Measurements from ENCODE around the gene ITSN2. TPM values are rescaled to one million over a fixed set of nuclear protein-coding genes. Genes with fewer than 3 reads are reported as not detected.
"Not testable (repeated sequence)": the region's sequence is repeated elsewhere in the genome, so short reads cannot be mapped to it uniquely, and the experiment has no call there.

The ITSN2 gene
- total RNA-seq (2014; rRNA removed; shearing (Covaris generic)), result 10.1 and 13.5 TPM in 2 replicates

- peak; percentile 66 for DNase-seq (ENCODE audit: low read depth)
These were observed at the start of gene ITSN2 for GRCh38 chr2:24360050-24360962. TSS of gene ITSN2 (minus strand) at chr2:24360536. CDS start at chr2:24328082, 32,454 bp downstream.

GRCh38 chr2:24409171-24409570, 48.8 kb upstream of the ITSN2 start:
- no peak for DNase-seq (ENCODE audit: low read depth)

- not testable (repeated sequence) for DNase-seq (ENCODE audit: low read depth)
These were observed 48.4 kb upstream of the ITSN2 start for GRCh38 chr2:24408704-24409103.

GRCh38 chr2:24404491-24404921, 44.2 kb upstream of the ITSN2 start:
- DNase-seq (ENCODE audit: low read depth), result peak; percentile 69

GRCh38 chr2:24403832-24404212, 43.5 kb upstream of the ITSN2 start:
- no peak for DNase-seq (ENCODE audit: low read depth)

GRCh38 chr2:24403168-24403831, 43.0 kb upstream of the ITSN2 start:
- DNase-seq (ENCODE audit: low read depth), result no peak

GRCh38 chr2:24402242-24403097, 42.1 kb upstream of the ITSN2 start:
- no peak for DNase-seq (ENCODE audit: low read depth)

GRCh38 chr2:24400207-24400907, 40.0 kb upstream of the ITSN2 start:
- DNase-seq (ENCODE audit: low read depth), result no peak

GRCh38 chr2:24399434-24400206, 39.3 kb upstream of the ITSN2 start:
- DNase-seq (ENCODE audit: low read depth), result no peak

- DNase-seq (ENCODE audit: low read depth), result no peak
These were observed 34.7 kb upstream of the ITSN2 start for GRCh38 chr2:24394998-24395397.

GRCh38 chr2:24392542-24393059, 32.3 kb upstream of the ITSN2 start:
- DNase-seq (ENCODE audit: low read depth), result no peak

GRCh38 chr2:24385366-24385765, 25.0 kb upstream of the ITSN2 start:
- no peak for DNase-seq (ENCODE audit: low read depth)

- DNase-seq (ENCODE audit: low read depth), result peak; percentile 63
These were observed 22.2 kb upstream of the ITSN2 start for GRCh38 chr2:24382363-24383073.

- no peak for DNase-seq (ENCODE audit: low read depth)
These were observed 20.5 kb upstream of the ITSN2 start for GRCh38 chr2:24380820-24381219.

GRCh38 chr2:24375349-24376087, 15.2 kb upstream of the ITSN2 start:
- peak; percentile 43 for DNase-seq (ENCODE audit: low read depth)

GRCh38 chr2:24374301-24374700, 14.0 kb upstream of the ITSN2 start:
- no peak for DNase-seq (ENCODE audit: low read depth)

- DNase-seq (ENCODE audit: low read depth), result no peak
These were observed 11.7 kb upstream of the ITSN2 start for GRCh38 chr2:24372033-24372432.

GRCh38 chr2:24365826-24366225, 5.5 kb upstream of the ITSN2 start:
- no peak for DNase-seq (ENCODE audit: low read depth)

GRCh38 chr2:24365051-24365450, 4.7 kb upstream of the ITSN2 start:
- no peak for DNase-seq (ENCODE audit: low read depth)
